ENCODE results near the gene ASF1A.
A peak's percentile ranks its signal among the peaks of the same experiment; 100 is the strongest.
"Not testable (repeated sequence)": the region's sequence is repeated elsewhere in the genome, so short reads cannot be mapped to it uniquely, and the experiment has no call there.

The ASF1A gene

GRCh38 chr6:118893807-118894424, at the start of gene ASF1A:
Gene ASF1A, plus strand, starts transcription at chr6:118894152. Its CDS starts 262 bp downstream, at chr6:118894414.
- peak; percentile 94 for DNase-seq (ENCODE audit: low read depth)

GRCh38 chr6:118844915-118845314, 49.0 kb upstream of the ASF1A start:
- no peak for DNase-seq (ENCODE audit: low read depth)

GRCh38 chr6:118853408-118853807, 40.5 kb upstream of the ASF1A start:
- no peak for DNase-seq (ENCODE audit: low read depth)

- no peak for DNase-seq (ENCODE audit: low read depth)
Observed at GRCh38 chr6:118856301-118856700, 37.7 kb upstream of the ASF1A start.

- DNase-seq (ENCODE audit: low read depth), result no peak
Observed at GRCh38 chr6:118859517-118860064, 34.4 kb upstream of the ASF1A start.

GRCh38 chr6:118860363-118860762, 33.6 kb upstream of the ASF1A start:
- no peak for DNase-seq (ENCODE audit: low read depth)

- no peak for DNase-seq (ENCODE audit: low read depth)
Observed at GRCh38 chr6:118860880-118861279, 33.1 kb upstream of the ASF1A start.

- DNase-seq (ENCODE audit: low read depth), result no peak
Observed at GRCh38 chr6:118862443-118862842, 31.5 kb upstream of the ASF1A start.

GRCh38 chr6:118864341-118865099, 29.4 kb upstream of the ASF1A start:
- DNase-seq (ENCODE audit: low read depth), result no peak

GRCh38 chr6:118865100-118865391, 28.9 kb upstream of the ASF1A start:
- DNase-seq (ENCODE audit: low read depth), result no peak

- DNase-seq (ENCODE audit: low read depth), result no peak
Observed at GRCh38 chr6:118867181-118867580, 26.8 kb upstream of the ASF1A start.

GRCh38 chr6:118868901-118869300, 25.1 kb upstream of the ASF1A start:
- DNase-seq (ENCODE audit: low read depth), result not testable (repeated sequence)

- no peak for DNase-seq (ENCODE audit: low read depth)
Observed at GRCh38 chr6:118869350-118869749, 24.6 kb upstream of the ASF1A start.

- no peak for DNase-seq (ENCODE audit: low read depth)
Observed at GRCh38 chr6:118869894-118870589, 23.9 kb upstream of the ASF1A start.

- DNase-seq (ENCODE audit: low read depth), result no peak
Observed at GRCh38 chr6:118871331-118871730, 22.6 kb upstream of the ASF1A start.

- no peak for DNase-seq (ENCODE audit: low read depth)
Observed at GRCh38 chr6:118872318-118872717, 21.6 kb upstream of the ASF1A start.

- DNase-seq (ENCODE audit: low read depth), result no peak
Observed at GRCh38 chr6:118872726-118873125, 21.2 kb upstream of the ASF1A start.

GRCh38 chr6:118873239-118873638, 20.7 kb upstream of the ASF1A start:
- no peak for DNase-seq (ENCODE audit: low read depth)

GRCh38 chr6:118875672-118876071, 18.3 kb upstream of the ASF1A start:
- no peak for DNase-seq (ENCODE audit: low read depth)

GRCh38 chr6:118876198-118876597, 17.8 kb upstream of the ASF1A start:
- no peak for DNase-seq (ENCODE audit: low read depth)

- no peak for DNase-seq (ENCODE audit: low read depth)
Observed at GRCh38 chr6:118876814-118877213, 17.1 kb upstream of the ASF1A start.

- no peak for DNase-seq (ENCODE audit: low read depth)
Observed at GRCh38 chr6:118877806-118878205, 16.1 kb upstream of the ASF1A start.
